Esophagus squamous epithelium (tissue), 5 donors: Measurements from ENCODE around the gene CADM2. TPM values are rescaled to one million over a fixed set of nuclear protein-coding genes. Genes with fewer than 3 reads are reported as not detected.

Source experiments
- DNase-seq: peaks from one replicate; lab custom pipeline; 2025; lab: John Stamatoyannopoulos, UW
- H3K27ac ChIP-seq, 4 donors: fragments of 200-600 bp; sonication (generic); one replicate each; pipeline ENCODE4 v1.5.1; 2016 to 2019; ENCODE audit warnings: mild to moderate bottlenecking in 1 of 4
- H3K27me3 ChIP-seq, 4 donors: fragments of 200-600 bp; sonication (generic); 1 replicate in 3 of 4; 2 replicates in 1 of 4; pipeline versions ENCODE4 v1.5.1 to v1.6.0; 2017 to 2021; ENCODE audit warnings: antibody characterized with exemption in 1 of 4
- H3K36me3 ChIP-seq, 3 donors: fragments of 200-600 bp; sonication (generic); one replicate each; pipeline ENCODE4 v1.5.1; 2016 to 2019
- H3K4me1 ChIP-seq, 3 donors: fragments of 200-600 bp; sonication (generic); one replicate each; pipeline ENCODE4 v1.5.1; 2017 to 2019
- H3K4me3 ChIP-seq, 4 donors: fragments of 200-600 bp; sonication (generic); 1 replicate in 3 of 4; 2 replicates in 1 of 4; pipeline ENCODE4 v1.5.1; 2016 to 2019; ENCODE audit warnings: mild to moderate bottlenecking in 2 of 4, moderate library complexity in 1 of 4
- H3K9me3 ChIP-seq, 3 donors: fragments of 200-600 bp; sonication (generic); one replicate each; pipeline ENCODE4 v1.5.1; 2016 to 2019
- CTCF ChIP-seq, 6 experiments: fragments of 450-650 bp in 4 of 6; fragments of 200-600 bp in 2 of 6; sonication (generic) in 2 of 6; IDR thresholded peaks; one replicate each; pipeline ENCODE4 v1.5.1; 2016 to 2019; ENCODE audit warnings: antibody characterized with exemption in 6 of 6, mild to moderate bottlenecking in 4 of 6, moderate library complexity in 4 of 6
- POLR2A ChIP-seq, 4 donors: fragments of 450-650 bp; IDR thresholded peaks; one replicate each; pipeline ENCODE4 v1.6.1; 2017; ENCODE audit warnings: antibody characterized with exemption in 4 of 4, mild to moderate bottlenecking in 4 of 4, moderate library complexity in 3 of 4
- WGBS, 2 donors: methylation state at CpG; one replicate each; pipeline ENCODE4 v1.1.5; 2018; 5-methylcytosine and 5-hydroxymethylcytosine counted together
- intact Hi-C: fragments of 100-400 bp; cut with DNase I; formaldehyde crosslinking; loops from one replicate; pipeline ENCODE4 v1.15.0; 2022
- total RNA-seq, 4 donors: library from RNA; depleted of rRNA; stranded (reverse); fragments of >200 nt; gene quantifications; one replicate each; pipeline ENCODE4 v1.1.0, GENCODE V29; 2016
- donor health status: DM: yes; HTN: yes; CAD: no.

CADM2 gene
- total RNA-seq, 4 donors from 2014 or later: 0.08 to 0.76 (median 0.34) TPM

GRCh38 chr3:84991422-84991900 is 32.7 kb downstream of the CADM2 start:
- 20 to 36% methylated on average over 1 of the region's 1 CpG for WGBS, 2 donors
- intact Hi-C loops: no loop called here

DNA sequence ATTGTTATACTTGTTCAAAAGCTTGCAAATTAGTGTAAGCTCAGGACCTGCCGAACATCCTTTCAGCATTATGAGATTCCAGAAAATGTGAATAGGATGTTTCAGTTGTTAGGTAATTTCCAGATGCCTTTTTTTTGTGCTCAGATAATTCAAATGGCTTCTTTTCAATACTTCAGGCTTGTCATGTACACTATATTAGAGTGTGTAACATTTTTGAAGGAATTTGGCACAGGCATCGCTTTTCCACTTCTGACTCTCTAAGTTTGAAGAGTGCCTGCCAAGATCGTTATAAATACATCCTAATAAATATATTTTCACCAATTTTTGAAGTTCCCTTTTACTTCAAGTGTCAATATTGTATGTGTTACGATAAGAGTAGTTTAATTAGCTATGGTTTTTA is 35.2 kb downstream of the CADM2 start:
- Histone ChIP-seq H3K36me3 (no peaks in the 10 kb centered on the region), H3K4me3 (no peak overlapping the region), H3K9me3 (no peaks in the 10 kb centered on the region), H3K27ac (no peak overlapping the region), H3K4me1 (no peaks in the 10 kb centered on the region), H3K27me3 (no peaks in the 10 kb centered on the region)
- WGBS, 2 donors: 54 to 67% methylated on average over 4 of the region's 4 CpGs
- intact Hi-C loops: no loop called here
- no peak for DNase-seq
- no peak for TF ChIP-seq CTCF (IDR thresholded peaks at IDR 0.05)
- no peak for TF ChIP-seq POLR2A (IDR thresholded peaks at IDR 0.05)

More at GRCh38 chr3:84991422-84991900, 32.7 kb downstream of the CADM2 start:
- Histone ChIP-seq H3K9me3 (no peaks in the 10 kb centered on the region), H3K4me3 (no peak overlapping the region), H3K27me3 (no peaks in the 10 kb centered on the region), H3K4me1 (no peaks in the 10 kb centered on the region), H3K27ac (no peak overlapping the region), H3K36me3 (no peaks in the 10 kb centered on the region)
- TF ChIP-seq CTCF (IDR thresholded peaks at IDR 0.05): no peak
- TF ChIP-seq POLR2A (IDR thresholded peaks at IDR 0.05): no peak
- no peak for DNase-seq

- H3K27ac ChIP-seq: no peak overlapping the region
- no peaks in the 10 kb centered on the region for H3K36me3 ChIP-seq
- no peak for DNase-seq
- WGBS, 2 donors: 44 to 51% methylated on average over 3 of the region's 3 CpGs
- no peaks in the 10 kb centered on the region for H3K4me1 ChIP-seq
- no peaks in the 10 kb centered on the region for H3K9me3 ChIP-seq
- no peak overlapping the region for H3K4me3 ChIP-seq
- intact Hi-C loops: no loop called here
- H3K27me3 ChIP-seq: no peaks in the 10 kb centered on the region
- TF ChIP-seq POLR2A (IDR thresholded peaks at IDR 0.05) (no peak), CTCF (IDR thresholded peaks at IDR 0.05) (no peak)
Measured at GRCh38 chr3:84998545-84998944, 39.8 kb downstream of the CADM2 start.

DNA sequence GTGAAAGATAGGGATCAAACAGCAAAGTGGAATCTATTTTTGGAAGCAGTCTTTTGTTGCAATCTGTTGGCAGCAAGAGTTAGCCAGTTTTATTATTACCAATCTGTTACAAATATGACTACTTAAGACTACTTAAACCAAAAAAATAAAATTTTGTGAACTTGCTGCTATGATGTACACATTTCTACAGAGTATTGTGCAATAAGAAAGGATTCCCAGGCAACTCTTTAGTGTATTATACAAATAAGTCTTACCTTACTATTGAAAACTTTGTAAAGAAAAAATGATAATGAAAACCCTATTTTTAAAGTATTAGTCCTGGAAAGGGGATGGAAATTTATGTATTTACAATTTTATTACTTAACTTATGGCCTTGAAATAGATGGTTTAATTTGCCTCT is 44.7 kb downstream of the CADM2 start:
- H3K4me3 ChIP-seq: no peak overlapping the region
- no peaks in the 10 kb centered on the region for H3K9me3 ChIP-seq
- H3K27me3 ChIP-seq: no peaks in the 10 kb centered on the region
- DNase-seq: no peak
- H3K27ac ChIP-seq: no peak overlapping the region
- intact Hi-C loops: no loop called here
- H3K4me1 ChIP-seq: no peaks in the 10 kb centered on the region
- TF ChIP-seq CTCF (IDR thresholded peaks at IDR 0.05) (no peak), POLR2A (IDR thresholded peaks at IDR 0.05) (no peak)
- H3K36me3 ChIP-seq: no peaks in the 10 kb centered on the region

- no peaks in the 10 kb centered on the region for H3K27me3 ChIP-seq
- H3K36me3 ChIP-seq: no peaks in the 10 kb centered on the region
- no peaks in the 10 kb centered on the region for H3K4me1 ChIP-seq
- WGBS, 2 donors: 70 to 72% methylated on average over 3 of the region's 3 CpGs
- H3K4me3 ChIP-seq: no peak overlapping the region
- intact Hi-C loops: no loop called here
- TF ChIP-seq POLR2A (IDR thresholded peaks at IDR 0.05): no peak
- TF ChIP-seq CTCF (IDR thresholded peaks at IDR 0.05): no peak
- no peak overlapping the region for H3K27ac ChIP-seq
- no peak for DNase-seq
- no peaks in the 10 kb centered on the region for H3K9me3 ChIP-seq
Measured at GRCh38 chr3:85004147-85004546, 45.4 kb downstream of the CADM2 start.
